ENCODE measurements around the gene CCDC92B.

Gene CCDC92B

GRCh38 chr17:2778489-2778888, 29.0 kb upstream of the CCDC92B start:
- no peak for DNase-seq (ENCODE audit: low spot score)

DNA sequence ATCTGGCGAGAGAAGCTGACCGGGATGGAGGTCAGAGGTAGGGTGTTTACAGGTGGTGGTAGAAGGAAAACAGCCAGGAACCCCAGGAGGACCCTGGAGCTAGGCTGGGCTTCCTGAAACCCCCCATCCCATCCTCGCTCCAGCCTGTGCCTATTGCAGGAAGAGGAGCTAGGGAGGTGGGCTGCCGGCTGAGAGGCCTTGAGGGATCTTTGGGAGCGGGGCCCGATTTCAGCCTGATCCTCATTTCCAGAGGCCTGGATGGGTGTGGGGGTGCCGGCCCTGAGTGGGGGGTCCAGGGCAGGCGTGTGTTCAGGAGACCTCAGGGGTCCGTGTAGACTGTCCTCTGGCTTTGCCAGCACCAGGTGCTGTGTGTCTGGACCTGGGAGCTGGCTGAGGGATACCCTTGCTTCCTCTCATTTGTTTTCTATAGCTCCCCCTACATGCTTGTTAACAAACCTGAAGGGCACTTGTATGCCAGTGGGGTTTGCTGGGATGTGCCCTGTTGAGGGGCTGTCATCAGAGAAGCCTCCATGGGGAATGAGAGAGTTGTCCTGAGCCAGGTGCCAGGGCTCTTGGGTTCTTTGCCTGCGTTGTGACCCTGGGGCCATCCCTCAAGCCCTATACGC, 27.9 kb upstream of the CCDC92B start:
- DNase-seq (ENCODE audit: low spot score), result no peak

DNA sequence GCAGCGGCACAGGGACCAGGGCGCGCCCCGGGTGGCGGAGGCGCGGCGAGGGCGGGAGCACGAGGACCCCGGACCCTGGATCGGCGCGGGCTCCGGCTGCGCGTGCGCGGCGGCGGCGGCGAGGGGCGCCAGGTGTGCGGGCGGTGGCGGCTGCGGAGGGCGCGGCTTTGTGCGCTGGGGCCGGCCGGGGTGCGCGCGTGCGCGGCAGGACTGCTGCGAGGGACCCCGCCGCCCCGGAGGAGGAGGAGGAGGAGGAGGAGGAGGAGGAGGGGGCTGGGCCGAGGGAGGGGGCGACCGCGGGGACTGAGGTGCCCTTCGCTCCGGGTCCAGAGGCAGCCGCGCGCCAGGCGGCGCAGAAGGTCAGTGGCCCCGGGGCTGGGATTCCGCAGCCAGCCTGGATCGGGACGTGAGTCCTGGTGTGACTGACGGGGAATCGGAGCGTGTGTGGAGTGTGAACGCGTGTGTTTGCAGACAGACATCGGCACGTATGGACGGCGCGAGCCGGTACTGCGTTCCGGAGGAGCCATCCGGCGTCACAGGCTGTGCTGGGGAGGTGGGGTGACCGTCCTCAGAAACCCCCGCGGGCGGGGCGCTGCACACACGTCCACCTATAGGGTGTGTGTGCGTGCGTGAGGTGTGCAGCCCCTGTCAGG, 27.3 kb upstream of the CCDC92B start:
- DNase-seq (ENCODE audit: low spot score), result no peak

DNA sequence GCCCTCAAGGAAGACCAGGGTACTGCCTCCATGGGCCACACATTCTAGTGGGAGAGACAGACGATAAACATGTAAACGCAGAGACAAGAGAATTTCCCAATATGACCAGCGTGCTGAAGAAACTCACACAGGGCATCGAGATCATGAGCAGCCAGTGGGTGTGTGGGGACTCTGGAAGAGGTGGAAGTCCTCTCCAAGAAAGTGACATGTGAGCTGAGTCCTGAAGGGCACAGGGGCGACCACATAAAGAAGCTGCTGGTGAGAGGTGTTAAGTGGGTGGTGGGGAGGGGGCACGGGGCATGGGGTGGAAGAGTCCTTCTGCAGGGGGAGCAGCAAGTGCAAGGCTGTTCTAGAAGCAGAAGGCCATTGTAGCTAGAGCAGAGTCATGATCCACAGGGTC, 25.8 kb upstream of the CCDC92B start:
- DNase-seq (ENCODE audit: low spot score), result no peak

- no peak for DNase-seq (ENCODE audit: low spot score)
These were observed 20.7 kb upstream of the CCDC92B start for GRCh38 chr17:2770129-2770528.

DNA sequence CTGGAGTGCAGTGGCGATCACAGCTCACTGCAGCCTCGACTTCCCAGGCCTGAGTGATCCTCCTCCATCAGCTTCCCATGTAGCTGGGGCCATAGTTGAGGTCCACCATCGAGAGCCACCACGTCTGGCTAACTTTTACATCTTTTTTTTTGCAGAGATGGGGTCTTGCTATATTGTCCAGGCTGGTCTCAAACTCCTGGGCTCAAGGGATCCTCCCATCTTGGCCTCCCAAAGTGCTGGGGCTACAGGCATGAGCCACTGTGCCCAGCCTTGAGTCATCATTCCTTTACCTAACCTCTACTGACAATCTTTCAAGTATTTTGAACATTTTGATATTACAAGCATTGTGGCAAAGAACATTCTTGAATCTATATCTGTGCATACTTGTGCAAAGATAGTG, 9.4 kb upstream of the CCDC92B start:
- no peak for DNase-seq (ENCODE audit: low spot score)

DNA sequence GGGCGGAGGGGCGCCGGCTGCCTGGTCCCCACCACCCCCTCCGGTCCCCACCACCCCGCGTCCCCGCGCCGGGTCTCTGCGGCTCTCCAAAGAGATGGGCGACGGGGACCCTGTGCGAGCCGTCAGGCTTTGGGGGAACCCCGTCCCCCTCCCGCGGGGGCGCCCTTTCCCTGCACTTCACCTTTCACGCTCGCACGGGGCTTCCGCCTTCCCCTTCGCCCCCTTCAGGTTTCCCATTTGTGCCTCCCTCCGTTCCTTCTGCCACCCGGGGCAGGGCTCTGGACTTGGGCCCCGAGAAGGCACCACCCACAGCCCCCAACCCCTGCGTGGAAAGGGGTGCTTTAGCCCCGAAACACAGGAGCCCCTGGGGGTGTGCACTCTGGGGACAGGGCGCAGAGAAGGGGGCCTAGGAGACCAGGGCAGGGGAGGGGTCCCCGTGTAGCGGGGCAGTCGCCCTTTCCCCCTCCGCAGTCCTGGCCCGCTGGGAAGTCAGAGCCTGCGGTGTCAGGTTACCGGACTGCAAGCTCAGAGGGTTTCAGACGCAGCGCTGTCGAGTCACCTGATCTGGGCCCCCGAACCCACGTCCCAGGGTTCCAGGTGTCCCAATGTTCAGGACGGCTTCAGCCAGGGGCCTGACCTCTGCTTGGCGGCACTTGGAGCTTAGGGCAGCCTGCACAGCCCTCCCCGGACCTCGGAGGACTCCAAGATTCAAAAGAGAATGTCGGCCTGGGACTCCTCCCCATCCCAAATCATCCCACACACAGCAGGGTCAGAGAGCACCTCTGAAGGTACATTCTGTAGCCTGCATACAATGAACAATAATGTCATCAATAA, 6.7 kb upstream of the CCDC92B start:
- DNase-seq (ENCODE audit: low spot score), result no peak

- no peak for DNase-seq (ENCODE audit: low spot score)
These were observed 2.0 kb upstream of the CCDC92B start for GRCh38 chr17:2751491-2751890.

- no peak for DNase-seq (ENCODE audit: low spot score)
These were observed 1.3 kb upstream of the CCDC92B start for GRCh38 chr17:2750721-2751120.

DNA sequence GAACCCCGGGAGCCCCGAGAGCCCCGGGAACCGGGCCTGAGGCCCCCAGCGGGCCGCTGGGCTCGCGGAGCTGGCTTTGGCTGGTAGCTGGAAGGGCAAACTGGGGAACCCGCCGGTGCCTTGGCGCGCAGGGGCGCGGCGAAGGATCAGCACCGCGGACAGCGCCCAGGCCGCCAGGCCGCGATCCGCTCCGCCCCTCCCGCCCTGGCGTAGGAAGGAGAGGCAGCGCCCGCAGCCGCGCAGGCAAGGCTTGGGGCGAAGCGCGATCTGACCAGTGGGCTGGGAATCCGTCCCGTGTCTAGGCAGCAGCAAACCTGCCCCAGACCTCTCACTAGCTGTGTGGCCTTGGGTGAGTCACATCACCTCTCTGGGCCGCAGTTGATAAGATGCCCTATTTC, 331 bp upstream of the CCDC92B start:
- peak; percentile 73 for DNase-seq (ENCODE audit: low spot score)

GRCh38 chr17:2745317-2746037, 4.0 kb downstream of the CCDC92B start:
- peak; percentile 20 for DNase-seq (ENCODE audit: low spot score)

DNA sequence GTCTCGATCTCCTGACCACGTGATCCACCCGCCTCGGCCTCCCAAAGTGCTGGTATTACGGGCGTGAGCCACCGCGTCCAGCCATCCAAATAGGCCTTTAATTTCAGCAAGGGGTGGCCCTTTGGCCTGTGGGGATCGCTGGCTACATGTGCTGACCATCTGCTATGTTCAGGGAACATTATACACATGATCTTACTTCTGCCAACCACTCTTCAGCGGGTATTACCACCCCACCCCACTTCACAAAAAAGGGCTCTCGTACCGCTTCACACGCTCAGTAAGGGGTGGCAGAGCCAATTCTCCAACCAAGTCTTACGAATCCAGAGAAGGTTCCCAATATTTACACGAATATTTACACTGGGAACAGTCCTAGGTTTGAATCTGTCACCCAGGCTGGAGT, 11.8 kb downstream of the CCDC92B start:
- no peak for DNase-seq (ENCODE audit: low spot score)

DNA sequence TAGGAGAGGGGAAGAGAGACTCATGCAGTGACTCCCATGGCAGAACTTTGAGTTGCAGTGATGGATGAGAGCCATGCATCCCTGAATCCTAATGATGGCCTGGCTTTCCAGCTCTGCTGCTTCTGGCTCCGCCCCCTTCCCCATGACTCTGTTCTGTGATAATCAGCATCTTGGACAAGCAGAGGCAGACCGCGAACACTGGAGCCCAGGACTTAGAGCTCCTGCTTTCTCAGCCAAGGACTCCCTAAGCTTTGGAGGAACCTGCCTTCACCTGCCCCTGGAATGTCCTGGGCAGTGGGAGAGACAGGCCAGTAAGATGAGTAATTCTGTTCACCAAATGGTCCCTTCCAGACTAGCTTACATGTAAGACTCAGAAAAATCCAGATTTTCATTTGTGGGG, 12.5 kb downstream of the CCDC92B start:
- no peak for DNase-seq (ENCODE audit: low spot score)

DNA sequence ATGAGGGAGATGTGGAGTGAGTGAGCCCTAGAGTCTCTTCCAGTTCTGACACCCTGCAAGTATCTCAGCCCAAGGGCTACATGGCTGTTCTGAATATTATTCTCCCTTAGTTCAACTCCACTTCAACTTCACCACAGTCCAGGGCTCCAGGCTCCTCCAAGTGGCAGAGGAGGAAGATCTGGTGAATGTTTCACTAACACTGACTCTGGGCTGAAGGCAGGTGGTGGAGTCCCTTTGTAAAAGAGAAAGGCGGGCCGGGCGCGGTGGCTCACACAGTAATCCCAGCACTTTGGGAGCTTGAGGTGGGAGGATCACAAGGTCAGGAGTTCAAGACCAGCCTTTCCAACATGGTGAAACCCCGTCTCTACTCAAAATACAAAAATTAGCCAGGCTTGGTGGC, 13.6 kb downstream of the CCDC92B start:
- DNase-seq (ENCODE audit: low spot score), result no peak

DNA sequence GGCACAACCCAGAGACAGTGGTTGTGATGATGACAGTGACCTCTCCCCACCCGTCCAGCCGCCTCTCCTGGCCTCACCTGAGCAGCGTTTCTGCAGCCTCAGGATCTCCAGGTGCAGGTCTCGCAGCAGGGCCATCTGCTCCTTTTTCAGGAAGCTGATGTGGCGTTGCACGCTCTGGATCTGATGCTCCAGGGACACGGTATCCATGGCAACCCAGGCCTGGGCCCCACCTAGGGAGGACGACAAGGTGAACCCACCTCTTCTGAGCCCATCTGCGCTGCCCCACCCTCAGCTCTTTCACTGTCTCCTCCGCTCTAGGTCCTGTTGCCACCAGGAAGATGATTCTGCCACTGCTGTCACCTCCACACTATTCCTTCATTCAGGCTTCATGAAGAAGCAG, 14.5 kb downstream of the CCDC92B start:
- DNase-seq (ENCODE audit: low spot score), result no peak

- DNase-seq (ENCODE audit: low spot score), result no peak
These were observed 17.6 kb downstream of the CCDC92B start for GRCh38 chr17:2731807-2732206.

- no peak for DNase-seq (ENCODE audit: low spot score)
These were observed 18.6 kb downstream of the CCDC92B start for GRCh38 chr17:2730764-2731353.

GRCh38 chr17:2724784-2725164, 24.7 kb downstream of the CCDC92B start:
- no peak for DNase-seq (ENCODE audit: low spot score)

- no peak for DNase-seq (ENCODE audit: low spot score)
These were observed 25.3 kb downstream of the CCDC92B start for GRCh38 chr17:2723997-2724783.

GRCh38 chr17:2723505-2723996, 25.9 kb downstream of the CCDC92B start:
- DNase-seq (ENCODE audit: low spot score), result no peak

DNA sequence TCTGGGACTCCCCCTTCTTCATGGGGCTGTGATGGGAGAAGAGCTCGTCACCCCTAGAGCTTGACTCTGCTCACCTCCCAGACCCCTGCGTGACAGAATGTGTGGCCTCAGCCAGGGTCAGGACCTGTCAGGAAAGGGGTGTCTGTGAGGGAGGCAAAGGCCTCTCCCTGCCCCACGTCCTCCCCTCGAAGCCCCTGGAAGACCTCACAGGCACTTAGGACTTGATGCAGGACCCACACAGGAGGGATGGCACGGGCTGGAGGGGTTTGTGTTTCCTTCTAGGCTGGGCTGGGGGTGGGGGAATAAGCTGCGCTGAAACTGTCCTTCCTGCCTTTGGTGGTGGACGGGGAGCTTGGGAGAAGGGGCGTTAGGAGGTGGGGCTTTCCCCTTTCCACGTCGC, 26.8 kb downstream of the CCDC92B start:
- no peak for DNase-seq (ENCODE audit: low spot score)

Measured in COLO829 (cell line).